Measurements from ENCODE around the gene NSL1.
"Not testable (repeated sequence)": the region's sequence is repeated elsewhere in the genome, so short reads cannot be mapped to it uniquely, and the experiment has no call there.

NSL1 gene, protein sequence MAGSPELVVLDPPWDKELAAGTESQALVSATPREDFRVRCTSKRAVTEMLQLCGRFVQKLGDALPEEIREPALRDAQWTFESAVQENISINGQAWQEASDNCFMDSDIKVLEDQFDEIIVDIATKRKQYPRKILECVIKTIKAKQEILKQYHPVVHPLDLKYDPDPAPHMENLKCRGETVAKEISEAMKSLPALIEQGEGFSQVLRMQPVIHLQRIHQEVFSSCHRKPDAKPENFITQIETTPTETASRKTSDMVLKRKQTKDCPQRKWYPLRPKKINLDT

DNA sequence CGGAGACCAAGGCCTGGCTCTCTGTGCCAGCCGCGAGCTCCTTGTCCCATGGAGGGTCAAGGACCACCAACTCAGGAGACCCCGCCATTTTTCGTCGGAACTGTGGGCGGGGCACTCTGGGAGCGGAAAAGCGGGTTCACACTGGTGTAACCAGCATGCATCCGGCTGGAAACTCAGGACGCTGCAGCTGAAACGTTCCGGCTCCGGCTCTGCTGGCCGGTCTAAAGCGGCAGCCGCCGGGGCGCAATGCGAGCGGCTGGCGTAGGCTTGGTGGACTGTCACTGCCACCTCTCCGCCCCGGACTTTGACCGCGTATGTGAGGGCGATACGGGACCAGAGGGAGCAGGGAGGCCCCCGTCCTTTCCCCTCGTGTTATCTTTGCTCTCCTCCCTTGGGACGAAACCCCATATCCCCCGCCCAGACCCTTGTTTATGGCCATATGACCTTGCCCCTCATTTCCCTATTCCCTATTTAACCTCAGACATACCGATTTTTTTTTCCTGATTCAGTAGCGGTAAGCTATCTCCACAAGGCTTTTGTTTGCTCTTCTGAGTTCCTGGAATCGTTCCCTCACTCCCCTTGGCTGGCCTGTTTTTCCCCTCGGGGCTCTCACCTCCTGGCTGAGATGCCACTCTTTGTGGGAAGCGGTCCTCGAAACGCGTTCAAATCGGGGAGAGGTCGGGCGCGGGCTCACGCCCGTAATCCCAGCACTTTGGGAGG lies at the start of gene NSL1, which contains the start of gene TATDN3:
NSL1 (minus strand) TSS at position 102 of the 720 bp plus-strand sequence; CDS start at position 88, 14 bp downstream.
TATDN3 (plus strand) TSS at position 219 of the 720 bp plus-strand sequence; CDS start at position 247, 28 bp downstream.
- DNase-seq (ENCODE audit: low read depth) = peak; percentile 94
- TF ChIP-seq, protein P1, sequence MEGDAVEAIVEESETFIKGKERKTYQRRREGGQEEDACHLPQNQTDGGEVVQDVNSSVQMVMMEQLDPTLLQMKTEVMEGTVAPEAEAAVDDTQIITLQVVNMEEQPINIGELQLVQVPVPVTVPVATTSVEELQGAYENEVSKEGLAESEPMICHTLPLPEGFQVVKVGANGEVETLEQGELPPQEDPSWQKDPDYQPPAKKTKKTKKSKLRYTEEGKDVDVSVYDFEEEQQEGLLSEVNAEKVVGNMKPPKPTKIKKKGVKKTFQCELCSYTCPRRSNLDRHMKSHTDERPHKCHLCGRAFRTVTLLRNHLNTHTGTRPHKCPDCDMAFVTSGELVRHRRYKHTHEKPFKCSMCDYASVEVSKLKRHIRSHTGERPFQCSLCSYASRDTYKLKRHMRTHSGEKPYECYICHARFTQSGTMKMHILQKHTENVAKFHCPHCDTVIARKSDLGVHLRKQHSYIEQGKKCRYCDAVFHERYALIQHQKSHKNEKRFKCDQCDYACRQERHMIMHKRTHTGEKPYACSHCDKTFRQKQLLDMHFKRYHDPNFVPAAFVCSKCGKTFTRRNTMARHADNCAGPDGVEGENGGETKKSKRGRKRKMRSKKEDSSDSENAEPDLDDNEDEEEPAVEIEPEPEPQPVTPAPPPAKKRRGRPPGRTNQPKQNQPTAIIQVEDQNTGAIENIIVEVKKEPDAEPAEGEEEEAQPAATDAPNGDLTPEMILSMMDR (IDR thresholded peaks at IDR 0.05; ENCODE audit: low read depth, low read length) = no peak
- TF ChIP-seq, protein P2, sequence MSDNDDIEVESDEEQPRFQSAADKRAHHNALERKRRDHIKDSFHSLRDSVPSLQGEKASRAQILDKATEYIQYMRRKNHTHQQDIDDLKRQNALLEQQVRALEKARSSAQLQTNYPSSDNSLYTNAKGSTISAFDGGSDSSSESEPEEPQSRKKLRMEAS (IDR thresholded peaks at IDR 0.05; ENCODE audit: low read depth, low read length) = peak; percentile 75
- TF ChIP-seq MYC (IDR thresholded peaks at IDR 0.05; ENCODE audit: low read depth, low read length) = peak; percentile 82; the same call in 1 of the 2 replicates
- peak; percentile 88 for TF ChIP-seq POLR2A (IDR thresholded peaks at IDR 0.05; ENCODE audit: extremely low read depth, insufficient read length)
- H3K4me3 ChIP-seq (ENCODE audit: low read depth, low read length) = peak within 1 kb of the TSS; percentile 98

DNA sequence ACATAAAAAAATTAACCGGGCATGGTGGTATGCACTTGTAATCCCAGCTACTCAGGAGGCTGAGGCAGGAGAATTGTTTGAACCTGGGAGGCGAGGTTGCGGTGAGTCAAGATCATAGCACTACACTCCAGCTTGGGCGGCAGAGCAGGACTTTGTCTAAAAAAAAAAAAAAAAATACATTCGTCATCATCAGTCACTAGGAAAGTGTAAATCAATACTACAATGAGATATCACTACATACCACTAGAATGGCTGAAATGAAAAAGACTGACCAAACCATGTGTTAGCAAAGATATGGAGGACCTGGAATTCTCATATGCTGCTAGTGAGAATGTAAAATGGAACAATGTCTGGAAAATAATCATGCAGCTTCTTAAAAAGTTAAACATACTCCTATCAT lies 46.6 kb upstream of the NSL1 start:
- no peak overlapping the region for H3K4me3 ChIP-seq (ENCODE audit: low read depth, low read length)
- DNase-seq (ENCODE audit: low read depth) = no peak
- TF ChIP-seq, protein P2 (IDR thresholded peaks at IDR 0.05; ENCODE audit: low read depth, low read length) = no peak
- no peak for TF ChIP-seq MYC (IDR thresholded peaks at IDR 0.05; ENCODE audit: low read depth, low read length)
- TF ChIP-seq, protein P1 (IDR thresholded peaks at IDR 0.05; ENCODE audit: low read depth, low read length) = no peak
- no peak for TF ChIP-seq POLR2A (IDR thresholded peaks at IDR 0.05; ENCODE audit: extremely low read depth, insufficient read length)

DNA sequence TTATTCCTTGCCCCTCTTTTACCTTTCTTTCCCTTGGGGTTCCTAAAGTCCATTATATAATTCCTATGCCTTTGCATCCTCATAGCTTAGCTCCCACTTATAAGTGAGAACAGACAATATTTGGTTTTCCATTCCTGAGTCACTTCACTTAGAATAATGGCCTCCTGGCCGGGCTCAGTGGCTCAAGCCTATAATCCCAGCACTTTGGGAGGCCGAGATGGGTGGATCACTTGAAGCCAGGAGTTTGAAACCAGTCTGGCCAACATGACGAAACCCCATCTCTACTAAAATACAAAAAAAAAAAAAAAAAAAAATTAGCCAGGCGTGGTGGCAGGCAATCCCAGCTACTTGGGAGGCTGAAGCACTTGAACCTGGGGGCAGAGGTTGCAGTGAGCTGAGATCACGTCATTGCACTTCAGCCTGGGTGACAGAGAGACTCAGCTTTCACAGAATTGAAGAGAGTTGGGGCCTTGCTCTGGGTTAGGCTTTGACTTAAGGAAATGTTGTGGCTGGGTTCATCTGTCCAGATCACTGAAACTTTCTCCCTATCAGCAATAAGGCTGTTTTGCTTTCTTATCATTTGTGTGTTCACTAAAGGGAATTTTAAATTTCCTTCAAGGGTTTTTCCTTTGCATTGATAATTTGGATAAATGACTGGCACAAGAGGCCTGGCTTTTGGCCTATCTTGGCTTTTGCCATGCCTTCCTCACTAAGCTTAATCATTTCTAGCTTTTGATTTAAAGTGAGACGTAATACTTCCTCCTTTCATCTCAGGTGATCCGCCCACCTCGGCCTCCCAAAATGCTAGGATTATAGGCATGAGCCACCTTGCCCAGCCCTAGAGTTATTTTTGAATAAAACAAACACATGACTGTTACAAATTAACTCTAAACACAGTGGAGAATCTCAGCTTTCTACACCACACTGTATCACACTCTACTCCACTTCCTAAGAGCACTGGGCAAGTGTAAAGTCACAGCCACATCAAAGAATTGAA lies 41.9 kb upstream of the NSL1 start:
- not testable (repeated sequence) for H3K4me3 ChIP-seq (ENCODE audit: low read depth, low read length); DNase-seq (ENCODE audit: low read depth)

DNA sequence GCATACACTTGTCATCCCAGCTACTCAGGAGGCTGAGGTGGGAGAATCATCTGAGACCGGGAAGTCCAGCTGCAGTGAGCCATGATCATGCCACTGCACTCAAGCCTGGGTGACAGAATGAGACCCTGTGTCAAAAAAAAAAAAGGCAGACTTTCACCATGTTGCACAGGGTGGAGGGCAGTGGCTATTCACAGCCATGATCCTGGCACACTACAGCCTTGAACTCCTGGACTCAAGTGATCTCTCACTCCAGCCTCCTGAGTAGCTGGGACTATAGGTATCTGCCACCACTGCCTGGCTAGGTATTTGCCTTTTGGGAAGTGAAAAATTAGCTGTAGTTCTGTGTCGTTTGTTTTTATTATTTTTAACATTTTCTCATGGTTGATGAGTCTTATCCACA lies 36.8 kb upstream of the NSL1 start:
- TF ChIP-seq, protein P2 (IDR thresholded peaks at IDR 0.05; ENCODE audit: low read depth, low read length) = no peak
- TF ChIP-seq POLR2A (IDR thresholded peaks at IDR 0.05; ENCODE audit: extremely low read depth, insufficient read length) (no peak), MYC (IDR thresholded peaks at IDR 0.05; ENCODE audit: low read depth, low read length) (no peak)
- TF ChIP-seq, protein P1 (IDR thresholded peaks at IDR 0.05; ENCODE audit: low read depth, low read length) = no peak
- DNase-seq (ENCODE audit: low read depth) = no peak
- H3K4me3 ChIP-seq (ENCODE audit: low read depth, low read length) = no peak overlapping the region

DNA sequence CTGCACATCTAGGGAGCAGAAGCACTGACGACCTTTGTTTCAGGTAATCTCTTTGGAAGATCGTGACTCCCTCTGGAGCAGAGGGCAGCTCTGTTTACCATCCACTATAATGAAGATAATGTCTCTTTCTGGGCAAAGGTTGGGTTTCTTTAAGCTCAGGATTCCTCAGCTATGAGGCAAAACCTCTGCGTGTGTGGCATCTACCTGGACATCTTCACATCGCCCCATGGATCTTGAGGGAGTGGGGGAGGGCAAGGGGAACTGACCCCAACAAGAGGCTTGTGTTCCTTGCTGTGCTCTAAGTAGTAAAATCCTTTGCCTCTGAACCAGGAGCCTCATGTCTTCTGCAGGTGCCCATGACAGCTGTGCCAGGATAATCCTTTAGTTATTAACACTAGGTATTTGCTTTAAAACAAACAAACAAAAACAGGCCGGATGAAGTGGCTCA lies 36.3 kb upstream of the NSL1 start:
- no peak overlapping the region for H3K4me3 ChIP-seq (ENCODE audit: low read depth, low read length)
- DNase-seq (ENCODE audit: low read depth) = no peak
- no peak for TF ChIP-seq MYC (IDR thresholded peaks at IDR 0.05; ENCODE audit: low read depth, low read length)
- TF ChIP-seq, protein P1 (IDR thresholded peaks at IDR 0.05; ENCODE audit: low read depth, low read length) = no peak
- no peak for TF ChIP-seq POLR2A (IDR thresholded peaks at IDR 0.05; ENCODE audit: extremely low read depth, insufficient read length)
- TF ChIP-seq, protein P2 (IDR thresholded peaks at IDR 0.05; ENCODE audit: low read depth, low read length) = no peak

Data from NB4 (cell line).